ENCODE measurements around the gene RAB6A.

DNA sequence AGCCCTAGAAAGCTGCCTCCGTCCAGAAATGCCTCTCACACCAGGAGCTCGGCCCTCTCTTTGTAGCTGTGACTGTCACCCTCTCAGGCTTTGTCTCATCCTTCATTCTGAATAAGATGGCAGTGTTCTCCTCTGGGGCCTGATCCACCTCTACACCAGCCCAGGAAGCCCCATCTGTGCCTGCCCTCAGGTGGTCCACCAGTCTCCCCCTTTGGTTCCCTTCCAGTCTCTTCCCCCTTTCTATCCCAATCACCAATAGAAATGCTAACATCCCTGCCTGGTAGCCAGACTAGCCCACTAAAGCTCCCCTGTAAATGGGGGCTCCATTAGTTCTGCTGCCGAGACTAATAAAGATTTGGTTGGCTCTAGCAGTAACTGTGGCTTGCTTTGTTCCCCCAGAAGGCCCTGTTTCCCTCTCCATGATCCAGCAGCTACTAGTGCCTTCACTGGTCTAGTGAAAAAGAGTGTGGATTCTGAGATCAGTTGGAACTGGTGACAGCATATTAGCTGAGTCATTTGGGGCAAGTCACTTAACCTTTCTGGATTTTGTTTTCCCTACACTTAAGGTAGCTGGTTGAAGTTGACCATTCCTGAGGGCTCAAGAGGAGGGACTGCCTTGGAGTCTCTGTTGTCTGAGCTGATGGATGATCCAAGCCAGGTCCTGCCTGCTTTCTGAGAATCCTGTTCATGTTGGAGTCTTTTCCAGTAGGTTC, 98.3 kb downstream of the RAB6A start:
- TF ChIP-seq, protein P1, sequence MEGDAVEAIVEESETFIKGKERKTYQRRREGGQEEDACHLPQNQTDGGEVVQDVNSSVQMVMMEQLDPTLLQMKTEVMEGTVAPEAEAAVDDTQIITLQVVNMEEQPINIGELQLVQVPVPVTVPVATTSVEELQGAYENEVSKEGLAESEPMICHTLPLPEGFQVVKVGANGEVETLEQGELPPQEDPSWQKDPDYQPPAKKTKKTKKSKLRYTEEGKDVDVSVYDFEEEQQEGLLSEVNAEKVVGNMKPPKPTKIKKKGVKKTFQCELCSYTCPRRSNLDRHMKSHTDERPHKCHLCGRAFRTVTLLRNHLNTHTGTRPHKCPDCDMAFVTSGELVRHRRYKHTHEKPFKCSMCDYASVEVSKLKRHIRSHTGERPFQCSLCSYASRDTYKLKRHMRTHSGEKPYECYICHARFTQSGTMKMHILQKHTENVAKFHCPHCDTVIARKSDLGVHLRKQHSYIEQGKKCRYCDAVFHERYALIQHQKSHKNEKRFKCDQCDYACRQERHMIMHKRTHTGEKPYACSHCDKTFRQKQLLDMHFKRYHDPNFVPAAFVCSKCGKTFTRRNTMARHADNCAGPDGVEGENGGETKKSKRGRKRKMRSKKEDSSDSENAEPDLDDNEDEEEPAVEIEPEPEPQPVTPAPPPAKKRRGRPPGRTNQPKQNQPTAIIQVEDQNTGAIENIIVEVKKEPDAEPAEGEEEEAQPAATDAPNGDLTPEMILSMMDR (IDR thresholded peaks at IDR 0.05): no peak
- TF ChIP-seq POLR2A (IDR thresholded peaks at IDR 0.05): no peak

Measured in lower leg skin (tissue), 3 donors.